ENCODE data around the gene IPCEF1. TPM values are rescaled to one million over a fixed set of nuclear protein-coding genes. Genes with fewer than 3 reads are reported as not detected.

The IPCEF1 gene
- total and polyA plus RNA-seq, 3 donors from 2014 or later, result 3.6 to 4.8 (median 4.2) TPM

DNA sequence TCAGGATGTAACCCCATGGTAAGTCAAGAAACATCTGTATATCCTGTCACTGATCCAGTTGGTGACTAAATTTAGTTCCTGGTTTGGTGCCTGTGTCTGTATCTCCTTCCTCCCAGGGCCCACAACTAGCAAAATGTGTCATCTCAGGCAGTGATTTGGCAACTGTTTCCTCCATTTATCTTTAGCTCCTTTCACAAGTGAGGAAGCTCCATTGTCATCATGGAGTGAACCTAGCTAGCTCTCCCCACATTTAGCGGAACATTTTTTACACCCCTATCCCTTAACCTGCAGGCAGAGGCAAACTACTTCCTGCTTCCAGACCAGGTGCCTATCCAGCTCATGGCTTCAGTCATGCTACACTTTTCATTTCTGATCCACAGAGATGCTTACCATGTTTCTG, 99.5 kb downstream of the IPCEF1 start:
- Histone ChIP-seq H3K27me3 (no peaks in the 10 kb centered on the region), H3K9me3 (no peaks in the 10 kb centered on the region), H3K27ac (no peak overlapping the region), H3K36me3 (ENCODE audit: low read depth, missing control alignments) (no peaks in the 10 kb centered on the region), H3K4me3 (no peak overlapping the region), H3K4me1 (no peaks in the 10 kb centered on the region)
- 77 to 90% methylated on average over 1 of the region's 1 CpG for WGBS, 2 donors
- no peak for DNase-seq
- no peak for TF ChIP-seq POLR2A (IDR thresholded peaks at IDR 0.05)
- TF ChIP-seq, protein P1, sequence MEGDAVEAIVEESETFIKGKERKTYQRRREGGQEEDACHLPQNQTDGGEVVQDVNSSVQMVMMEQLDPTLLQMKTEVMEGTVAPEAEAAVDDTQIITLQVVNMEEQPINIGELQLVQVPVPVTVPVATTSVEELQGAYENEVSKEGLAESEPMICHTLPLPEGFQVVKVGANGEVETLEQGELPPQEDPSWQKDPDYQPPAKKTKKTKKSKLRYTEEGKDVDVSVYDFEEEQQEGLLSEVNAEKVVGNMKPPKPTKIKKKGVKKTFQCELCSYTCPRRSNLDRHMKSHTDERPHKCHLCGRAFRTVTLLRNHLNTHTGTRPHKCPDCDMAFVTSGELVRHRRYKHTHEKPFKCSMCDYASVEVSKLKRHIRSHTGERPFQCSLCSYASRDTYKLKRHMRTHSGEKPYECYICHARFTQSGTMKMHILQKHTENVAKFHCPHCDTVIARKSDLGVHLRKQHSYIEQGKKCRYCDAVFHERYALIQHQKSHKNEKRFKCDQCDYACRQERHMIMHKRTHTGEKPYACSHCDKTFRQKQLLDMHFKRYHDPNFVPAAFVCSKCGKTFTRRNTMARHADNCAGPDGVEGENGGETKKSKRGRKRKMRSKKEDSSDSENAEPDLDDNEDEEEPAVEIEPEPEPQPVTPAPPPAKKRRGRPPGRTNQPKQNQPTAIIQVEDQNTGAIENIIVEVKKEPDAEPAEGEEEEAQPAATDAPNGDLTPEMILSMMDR (IDR thresholded peaks at IDR 0.05), result no peak
- intact Hi-C loops (cut with DNase I; ENCODE audit: low total_unique reads), result no loop called here

DNA sequence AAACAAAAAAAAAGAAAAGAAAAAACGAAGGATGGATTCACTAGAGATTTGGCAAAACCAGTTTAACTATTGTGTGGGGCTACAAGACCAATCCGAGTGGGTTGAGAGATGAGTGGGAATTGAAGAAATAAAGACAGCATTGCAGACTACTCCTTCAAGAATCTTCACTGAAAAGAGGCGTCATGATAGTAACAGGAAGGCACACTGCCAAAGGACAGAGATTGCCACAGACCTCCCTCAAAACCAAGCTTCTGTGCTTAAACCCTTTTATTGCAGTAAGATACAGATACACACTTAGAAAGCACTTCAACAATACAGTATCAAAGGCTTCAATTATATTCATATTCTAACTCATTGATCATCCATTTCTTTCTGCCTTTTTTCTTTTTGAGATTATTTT, 103.9 kb downstream of the IPCEF1 start:
- no peak overlapping the region for H3K27ac ChIP-seq
- intact Hi-C loops (cut with DNase I; ENCODE audit: low total_unique reads), result no loop called here

DNA sequence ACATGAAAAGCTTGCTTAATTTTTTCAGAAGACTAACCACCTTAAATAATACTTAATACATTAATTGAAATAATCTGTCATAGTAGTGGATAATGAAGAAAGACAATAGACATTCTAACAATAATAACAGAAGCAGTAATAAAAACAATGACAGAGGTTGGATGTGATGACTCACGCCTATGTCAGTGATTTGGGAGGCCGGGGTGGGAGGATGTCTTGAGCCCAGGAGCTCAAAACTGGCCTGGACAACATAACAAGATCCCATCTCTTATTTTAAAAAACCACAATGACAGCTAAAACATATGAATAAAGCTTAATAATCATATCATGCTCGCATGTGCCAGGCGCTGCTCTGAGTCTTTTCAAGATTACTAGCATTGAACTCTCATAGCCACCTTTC, 105.5 kb downstream of the IPCEF1 start:
- DNase-seq, result no peak
- intact Hi-C loops (cut with DNase I; ENCODE audit: low total_unique reads), result no loop called here
- Histone ChIP-seq H3K27ac (no peak overlapping the region), H3K27me3 (no peaks in the 10 kb centered on the region), H3K9me3 (no peaks in the 10 kb centered on the region), H3K36me3 (ENCODE audit: low read depth, missing control alignments) (no peaks in the 10 kb centered on the region), H3K4me1 (no peaks in the 10 kb centered on the region), H3K4me3 (no peak overlapping the region)
- TF ChIP-seq, protein P1 (IDR thresholded peaks at IDR 0.05), result no peak
- TF ChIP-seq POLR2A (IDR thresholded peaks at IDR 0.05), result no peak
- 84 to 88% methylated on average over 4 of the region's 4 CpGs for WGBS, 2 donors

More for the DNA sequence above, 103.9 kb downstream of the IPCEF1 start:
- H3K4me1 ChIP-seq, result no peaks in the 10 kb centered on the region
- WGBS, 2 donors, result 56 to 61% methylated on average over 3 of the region's 3 CpGs
- no peaks in the 10 kb centered on the region for H3K9me3 ChIP-seq
- H3K27me3 ChIP-seq, result no peaks in the 10 kb centered on the region
- no peaks in the 10 kb centered on the region for H3K36me3 ChIP-seq (ENCODE audit: low read depth, missing control alignments)
- TF ChIP-seq POLR2A (IDR thresholded peaks at IDR 0.05), result no peak
- TF ChIP-seq, protein P1 (IDR thresholded peaks at IDR 0.05), result no peak
- DNase-seq, result no peak
- no peak overlapping the region for H3K4me3 ChIP-seq

DNA sequence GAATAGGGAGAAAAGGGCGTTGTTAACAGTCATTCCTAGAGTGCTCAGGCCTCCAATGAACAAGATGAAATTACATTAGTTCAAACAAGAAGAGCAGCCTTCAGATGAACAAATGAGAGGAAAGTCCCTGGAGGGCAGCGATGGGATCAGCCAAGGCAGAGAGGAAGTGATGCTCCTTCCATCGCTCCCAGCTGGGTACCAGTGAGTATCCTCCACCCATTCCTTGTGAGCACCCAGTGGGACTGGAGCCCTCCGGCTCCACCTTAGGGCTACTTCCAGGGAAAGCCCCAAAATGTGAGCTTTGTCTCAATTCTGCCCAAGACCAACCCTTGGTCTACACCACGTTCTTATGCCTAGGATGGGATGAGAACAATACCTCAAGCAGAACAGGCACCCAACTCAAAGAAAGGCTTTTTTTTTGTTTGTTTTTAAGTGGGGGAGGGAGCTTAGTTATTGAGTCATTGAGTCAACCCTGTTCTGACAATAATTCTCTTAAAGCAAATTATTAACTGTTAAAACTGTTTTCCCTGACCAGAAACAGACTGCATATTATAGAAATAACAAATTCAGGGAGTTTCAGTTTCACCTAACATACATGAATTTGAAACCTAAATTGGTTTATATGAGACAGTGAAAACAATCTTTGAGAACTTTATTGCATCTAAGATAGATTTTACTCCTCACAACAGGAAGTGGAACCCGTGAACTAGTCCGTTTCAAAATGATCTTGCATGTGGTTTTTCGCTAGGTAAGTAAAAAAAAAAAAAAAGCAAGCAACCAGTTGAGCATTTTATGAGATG, 106.9 kb downstream of the IPCEF1 start:
- Histone ChIP-seq H3K36me3 (ENCODE audit: low read depth, missing control alignments) (no peaks in the 10 kb centered on the region), H3K27ac (no peak overlapping the region), H3K4me3 (no peak overlapping the region), H3K9me3 (no peaks in the 10 kb centered on the region), H3K27me3 (no peaks in the 10 kb centered on the region), H3K4me1 (no peaks in the 10 kb centered on the region)
- DNase-seq, result no peak
- intact Hi-C loops (cut with DNase I; ENCODE audit: low total_unique reads), result no loop called here
- TF ChIP-seq, protein P1 (IDR thresholded peaks at IDR 0.05), result no peak
- TF ChIP-seq POLR2A (IDR thresholded peaks at IDR 0.05), result no peak
- 85 to 86% methylated on average over 8 of the region's 8 CpGs for WGBS, 2 donors

Measured in testis (tissue), 3 donors.